H9 (cell line): ENCODE data around the gene SPATA31E1. TPM values are rescaled to one million over a fixed set of nuclear protein-coding genes. Genes with fewer than 3 reads are reported as not detected.

Experiments used
- DNase-seq: peaks from one replicate; pipeline ENCODE4 v3.0.0-alpha.2; 2017
- H2AFZ ChIP-seq: one replicate; pipeline ENCODE4 v1.6.1; 2013; ENCODE audit warnings: mild to moderate bottlenecking, low read length, control low read depth, moderate library complexity
- H2AK5ac ChIP-seq: 2 replicates; pipeline ENCODE4 v1.6.1; 2013; ENCODE audit warnings: low read length, control low read depth, mixed read lengths; ENCODE audit not compliant: insufficient read length
- H2BK120ac ChIP-seq: one replicate; pipeline ENCODE4 v1.6.1; 2013; ENCODE audit warnings: low read depth, mild to moderate bottlenecking, low read length, control low read depth, inconsistent platforms; ENCODE audit not compliant: poor library complexity, severe bottlenecking
- H2BK12ac ChIP-seq: 2 replicates; pipeline ENCODE4 v1.6.1; 2013; ENCODE audit warnings: low read length, control low read depth, mixed read lengths, low read depth; ENCODE audit not compliant: insufficient read length
- H2BK15ac ChIP-seq: 2 replicates; pipeline ENCODE4 v1.6.1; 2013; ENCODE audit warnings: low read depth, low read length, control low read depth
- H2BK20ac ChIP-seq: one replicate; pipeline ENCODE4 v1.6.1; 2013; ENCODE audit warnings: low read depth, mild to moderate bottlenecking, low read length, control low read depth, inconsistent platforms; ENCODE audit not compliant: poor library complexity, severe bottlenecking
- H2BK5ac ChIP-seq: 2 replicates; pipeline ENCODE4 v1.6.1; 2013; ENCODE audit warnings: low read length, control low read depth, mixed read lengths; ENCODE audit not compliant: insufficient read length
- H3K14ac ChIP-seq: 2 replicates; pipeline ENCODE4 v1.6.1; 2013; ENCODE audit warnings: low read length, control low read depth; ENCODE audit not compliant: insufficient read depth
- H3K18ac ChIP-seq: 2 replicates; pipeline ENCODE4 v1.6.1; 2013; ENCODE audit warnings: low read depth, mild to moderate bottlenecking, mixed read lengths, low read length, control low read depth; ENCODE audit not compliant: insufficient read length
- H3K23ac ChIP-seq: 2 replicates; pipeline ENCODE4 v1.6.1; 2013; ENCODE audit warnings: low read length, control low read depth, mixed read lengths, low read depth; ENCODE audit not compliant: insufficient read length
- H3K23me2 ChIP-seq: 2 replicates; pipeline ENCODE4 v1.6.1; 2013; ENCODE audit warnings: low read depth, mild to moderate bottlenecking, mixed read lengths, low read length, control low read depth; ENCODE audit not compliant: insufficient read length, poor library complexity, severe bottlenecking
- H3K27ac ChIP-seq: 2 replicates; pipeline ENCODE4 v1.5.1; 2013; ENCODE audit warnings: low read length, control low read depth, mixed read lengths, low read depth; ENCODE audit not compliant: insufficient read length
- H3K27me3 ChIP-seq: 2 replicates; pipeline ENCODE4 v1.6.1; 2013; ENCODE audit warnings: low read length, control low read depth, inconsistent platforms; ENCODE audit not compliant: insufficient read depth
- H3K4ac ChIP-seq: 2 replicates; pipeline ENCODE4 v1.6.1; 2013; ENCODE audit warnings: low read depth, mild to moderate bottlenecking, control low read depth, inconsistent platforms, low read length, moderate library complexity
- H3K4me1 ChIP-seq: 2 replicates; pipeline ENCODE4 v1.6.1; 2013; ENCODE audit warnings: low read length, control low read depth, inconsistent platforms; ENCODE audit not compliant: insufficient read depth
- H3K4me2 ChIP-seq: 2 replicates; pipeline ENCODE4 v1.6.1; 2013; ENCODE audit warnings: low read length, control low read depth, mixed read lengths; ENCODE audit not compliant: insufficient read length, insufficient read depth
- H3K56ac ChIP-seq: 2 replicates; pipeline ENCODE4 v1.6.1; 2013; ENCODE audit warnings: low read depth, mild to moderate bottlenecking, mixed read lengths, low read length, control low read depth; ENCODE audit not compliant: insufficient read length
- H3K79me1 ChIP-seq: 2 replicates; pipeline ENCODE4 v1.6.1; 2013; ENCODE audit warnings: low read depth, mild to moderate bottlenecking, moderate library complexity, low read length, control low read depth, inconsistent platforms; ENCODE audit not compliant: insufficient read depth, poor library complexity, severe bottlenecking
- H3K79me2 ChIP-seq: 2 replicates; pipeline ENCODE4 v1.6.1; 2013; ENCODE audit warnings: low read length, control low read depth, inconsistent platforms; ENCODE audit not compliant: insufficient read depth
- H3K9ac ChIP-seq: 2 replicates; pipeline ENCODE4 v1.6.1; 2013; ENCODE audit warnings: low read length, control low read depth, mixed read lengths; ENCODE audit not compliant: insufficient read length; ENCODE audit errors: extremely low read depth
- H3K9me3 ChIP-seq: one replicate; pipeline ENCODE4 v1.6.1; 2013; ENCODE audit warnings: low read depth, low read length, inconsistent platforms; ENCODE audit not compliant: control insufficient read depth
- H3T11ph ChIP-seq: one replicate; pipeline ENCODE4 v1.6.1; 2013; ENCODE audit warnings: mild to moderate bottlenecking, low read length, control low read depth, inconsistent platforms
- H4K20me1 ChIP-seq: one replicate; pipeline ENCODE4 v1.6.1; 2013; ENCODE audit not compliant: control insufficient read depth, insufficient read length, insufficient read depth
- H4K5ac ChIP-seq: 2 replicates; pipeline ENCODE4 v1.6.1; 2013; ENCODE audit warnings: low read depth, mild to moderate bottlenecking, mixed read lengths, low read length, control low read depth; ENCODE audit not compliant: insufficient read length
- H4K8ac ChIP-seq: replicated peaks from 2 replicates; pipeline ENCODE4 v1.6.1; 2013; ENCODE audit warnings: low read length, control low read depth, mixed read lengths, low read depth; ENCODE audit not compliant: insufficient read length
- H4K91ac ChIP-seq: 2 replicates; pipeline ENCODE4 v1.6.1; 2013; ENCODE audit warnings: low read depth, mild to moderate bottlenecking, moderate library complexity, mixed read lengths, low read length, control low read depth; ENCODE audit not compliant: insufficient read length
- H3K27ac Mint-ChIP-seq, 3 experiments: 2 replicates in 2 of 3; 3 replicates in 1 of 3; pipeline ENCODE4 v1.8.0; 2020 to 2021; ENCODE audit warnings: mixed read lengths in 3 of 3, mild to moderate bottlenecking in 1 of 3, moderate library complexity in 1 of 3
- H3K27me3 Mint-ChIP-seq: 2 replicates; pipeline ENCODE4 v1.8.0; 2021; ENCODE audit warnings: low read depth, mild to moderate bottlenecking, moderate library complexity, mixed read lengths
- H3K36me3 Mint-ChIP-seq, 3 experiments: 2 replicates in 2 of 3; 3 replicates in 1 of 3; pipeline ENCODE4 v1.8.0; 2020 to 2021; ENCODE audit warnings: low read depth in 3 of 3, mixed read lengths in 3 of 3; ENCODE audit not compliant: insufficient read depth in 1 of 3
- H3K4me1 Mint-ChIP-seq, 2 experiments: 2 replicates each; pipeline ENCODE4 v1.8.0; 2020; ENCODE audit warnings: mixed read lengths in 2 of 2
- H3K4me3 Mint-ChIP-seq, 2 experiments: 2 replicates in 1 of 2; 3 replicates in 1 of 2; pipeline ENCODE4 v1.8.0; 2020 to 2021; ENCODE audit warnings: mild to moderate bottlenecking in 2 of 2, mixed read lengths in 2 of 2, moderate library complexity in 1 of 2
- H3K9me3 Mint-ChIP-seq, 2 experiments: 2 replicates in 1 of 2; 3 replicates in 1 of 2; pipeline ENCODE4 v1.8.0; 2020; ENCODE audit warnings: mild to moderate bottlenecking in 2 of 2, mixed read lengths in 2 of 2, moderate library complexity in 1 of 2
- WGBS: extraction: QIAGEN DNeasy Blood & Tissue Kit; methylation state at CpG from one replicate; pipeline ENCODE4 v1.1.7; 2013; ENCODE audit warnings: missing lambda C conversion rate, low lambda C conversion rate, mixed read lengths; ENCODE audit not compliant: insufficient read length; ENCODE audit errors: extremely low coverage; 5-methylcytosine and 5-hydroxymethylcytosine counted together
- total RNA-seq: library from RNA; stranded (reverse); gene quantifications from 2 replicates; pipeline ENCODE4 v1.2.1, GENCODE V29; 2021
- TF ChIP-seq, protein P1 (sequence below): fragments of 200-600 bp; sonication (generic); conservative IDR thresholded peaks from 3 replicates; pipeline ENCODE4 v1.8.0; 2021; ENCODE audit warnings: antibody characterized with exemption, mild to moderate bottlenecking

The SPATA31E1 gene
- total RNA-seq, 1 experiment from 2014 or later: 0.09 TPM

DNA sequence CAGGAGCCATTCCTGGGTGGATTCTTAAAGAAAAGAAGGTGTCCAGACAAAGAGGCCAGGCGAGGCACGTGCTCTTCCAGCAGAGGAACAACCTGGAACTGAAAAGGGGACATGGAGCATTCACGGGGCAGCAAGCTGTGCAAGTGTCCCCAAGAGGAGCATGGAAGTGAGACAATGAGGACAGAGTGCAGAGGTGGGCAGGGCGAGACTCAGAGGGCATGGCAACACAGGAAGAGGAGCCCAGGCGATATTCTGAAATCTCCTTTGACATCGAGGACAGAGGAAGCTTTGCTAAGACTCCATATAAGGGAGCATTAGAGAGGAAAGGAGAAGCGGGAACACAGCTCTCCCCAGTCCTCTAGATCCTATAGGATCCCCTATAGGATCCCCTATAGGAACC is 29.4 kb upstream of the SPATA31E1 start:
- Histone ChIP-seq H3K27ac (no peak overlapping the region), H2BK5ac (no peak overlapping the region), H3K27me3 (no peaks in the 10 kb centered on the region), H4K8ac (no peak overlapping the region), H2AK5ac (no peak overlapping the region), H3K4ac (no peak overlapping the region), H2BK20ac (no peak overlapping the region), H2AFZ (no peak overlapping the region), H3K23me2 (no peaks in the 10 kb centered on the region), H3T11ph (no peak overlapping the region), H3K9ac (no peak overlapping the region), H4K91ac (no peak overlapping the region), H3K4me1 (no peaks in the 10 kb centered on the region), H2BK15ac (no peak overlapping the region), H3K9me3 (no peaks in the 10 kb centered on the region), H3K14ac (no peak overlapping the region), H3K23ac (no peak overlapping the region), H4K5ac (no peak overlapping the region), H3K56ac (no peak overlapping the region), H4K20me1 (no peaks in the 10 kb centered on the region), H3K4me2 (no peak overlapping the region), H3K79me1 (no peaks in the 10 kb centered on the region), H2BK12ac (no peak overlapping the region), H3K18ac (no peak overlapping the region), H3K79me2 (no peaks in the 10 kb centered on the region), H2BK120ac (no peak overlapping the region)
- H3K4me1 Mint-ChIP-seq: peaks cover 15 to 17% of the 10 kb centered on the region in 2 experiments
- no peak for DNase-seq
- H3K4me3 Mint-ChIP-seq: no peak overlapping the region
- TF ChIP-seq, protein P1, sequence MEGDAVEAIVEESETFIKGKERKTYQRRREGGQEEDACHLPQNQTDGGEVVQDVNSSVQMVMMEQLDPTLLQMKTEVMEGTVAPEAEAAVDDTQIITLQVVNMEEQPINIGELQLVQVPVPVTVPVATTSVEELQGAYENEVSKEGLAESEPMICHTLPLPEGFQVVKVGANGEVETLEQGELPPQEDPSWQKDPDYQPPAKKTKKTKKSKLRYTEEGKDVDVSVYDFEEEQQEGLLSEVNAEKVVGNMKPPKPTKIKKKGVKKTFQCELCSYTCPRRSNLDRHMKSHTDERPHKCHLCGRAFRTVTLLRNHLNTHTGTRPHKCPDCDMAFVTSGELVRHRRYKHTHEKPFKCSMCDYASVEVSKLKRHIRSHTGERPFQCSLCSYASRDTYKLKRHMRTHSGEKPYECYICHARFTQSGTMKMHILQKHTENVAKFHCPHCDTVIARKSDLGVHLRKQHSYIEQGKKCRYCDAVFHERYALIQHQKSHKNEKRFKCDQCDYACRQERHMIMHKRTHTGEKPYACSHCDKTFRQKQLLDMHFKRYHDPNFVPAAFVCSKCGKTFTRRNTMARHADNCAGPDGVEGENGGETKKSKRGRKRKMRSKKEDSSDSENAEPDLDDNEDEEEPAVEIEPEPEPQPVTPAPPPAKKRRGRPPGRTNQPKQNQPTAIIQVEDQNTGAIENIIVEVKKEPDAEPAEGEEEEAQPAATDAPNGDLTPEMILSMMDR: no peak
- H3K27ac Mint-ChIP-seq: no peak overlapping the region
- peaks cover 7 to 18% (median 9%) of the 10 kb centered on the region in 3 experiments; a peak in 6 of 7 replicates for H3K36me3 Mint-ChIP-seq
- no CpG with 5 or more reads among the region's 7 CpGs for WGBS
- H3K9me3 Mint-ChIP-seq: peaks cover 7 to 8% of the 10 kb centered on the region in 2 experiments
- H3K27me3 Mint-ChIP-seq: peaks cover 4% of the 10 kb centered on the region
